Aorta (tissue), 5 donors: Measurements from ENCODE around the gene ZNF264. TPM values are rescaled to one million over a fixed set of nuclear protein-coding genes. Genes with fewer than 3 reads are reported as not detected.
"Not testable (repeated sequence)": the region's sequence is repeated elsewhere in the genome, so short reads cannot be mapped to it uniquely, and the experiment has no call there.

ENCODE experiments used
- ATAC-seq: fragments of 200-7000 bp; cut with Tn5 transposase; one replicate; pipeline ENCODE4 v1.9.1; 2022; ENCODE audit warnings: moderate library complexity; ENCODE audit not compliant: low FRiP score
- DNase-seq, 2 donors: peaks; one replicate each; pipeline ENCODE4 v3.0.0-alpha.2; 2020
- H3K27ac ChIP-seq, 2 donors: one replicate each; pipeline ENCODE4 v1.5.1; 2013; ENCODE audit warnings: low read length in 2 of 2, mild to moderate bottlenecking in 2 of 2, moderate library complexity in 2 of 2, control low read depth in 1 of 2, inconsistent platforms in 1 of 2, low read depth in 1 of 2
- H3K27me3 ChIP-seq, 2 donors: one replicate each; pipeline ENCODE4 v1.6.1; 2013; ENCODE audit warnings: control low read depth in 1 of 2, low read length in 1 of 2, mild to moderate bottlenecking in 1 of 2, moderate library complexity in 1 of 2; ENCODE audit not compliant: insufficient read depth in 2 of 2, control insufficient read depth in 1 of 2
- H3K36me3 ChIP-seq, 2 donors: one replicate each; pipeline ENCODE4 v1.6.1; 2013; ENCODE audit warnings: control low read depth in 1 of 2, low read length in 1 of 2, mild to moderate bottlenecking in 1 of 2; ENCODE audit not compliant: insufficient read depth in 2 of 2, control insufficient read depth in 1 of 2
- H3K4me1 ChIP-seq, 2 donors: one replicate each; pipeline ENCODE4 v1.6.1; 2013; ENCODE audit warnings: low read length in 2 of 2, control low read depth in 1 of 2, mild to moderate bottlenecking in 1 of 2, moderate library complexity in 1 of 2; ENCODE audit not compliant: insufficient read depth in 2 of 2, control insufficient read depth in 1 of 2
- H3K4me3 ChIP-seq, 2 donors: one replicate each; pipeline ENCODE4 v1.5.1; 2013; ENCODE audit warnings: low read length in 2 of 2, control low read depth in 1 of 2, mild to moderate bottlenecking in 1 of 2
- H3K9me3 ChIP-seq: one replicate; pipeline ENCODE4 v1.6.1; 2013; ENCODE audit warnings: mild to moderate bottlenecking, low read length; ENCODE audit not compliant: control insufficient read depth
- WGBS, 2 donors: extraction: QIAGEN DNeasy Blood & Tissue Kit; methylation state at CpG; one replicate each; pipeline ENCODE4 v1.1.7; 2013; 5-methylcytosine and 5-hydroxymethylcytosine counted together
- intact Hi-C, 2 donors: fragments of 100-400 bp; cut with DNase I; formaldehyde crosslinking; loops; one replicate each; pipeline versions ENCODE4 v1.14.2 to v1.15.0; 2022
- polyA plus RNA-seq, 2 donors: library from polyadenylated mRNA; stranded (reverse); fragments of 200-250 nt; gene quantifications; one replicate each; pipeline ENCODE4 v1.2.3, GENCODE V29; 2013
- total RNA-seq, 2 donors: library from RNA; stranded (reverse); fragmentation: NEBNext Ultra II Directional; extraction: Animal tissue kit (Norgen Biotek cat#: 25700); gene quantifications; one replicate each; pipeline ENCODE4 v1.2.1, GENCODE V29; 2021
- donor health status: healthy with polysubstance abuse.
- donor health status: Bipolar disorder and iron deficiency.
- donor health status: DM: no; HTN: no; CAD: no.
- donor health status: DM: no; HTN: no; CAD: no.
- donor health status: DM: yes; HTN: yes; CAD: no.

The ZNF264 gene
- total and polyA plus RNA-seq, 4 donors, result 1.6 to 48.8 (median 25.5) TPM

- DNase-seq, result no peak
- no peak for ATAC-seq
- H3K27me3 ChIP-seq, result no peaks in the 10 kb centered on the region
- no peak overlapping the region for H3K4me3 ChIP-seq
- intact Hi-C loops, result no loop called here
- peaks cover 49% of the 10 kb centered on the region in 2 donors for H3K36me3 ChIP-seq
- no peaks in the 10 kb centered on the region for H3K4me1 ChIP-seq
- 65 to 87% methylated on average over 1 of the region's 1 CpG for WGBS, 2 donors
- H3K27ac ChIP-seq, result no peak overlapping the region
- peaks cover 31% of the 10 kb centered on the region for H3K9me3 ChIP-seq
Observed at GRCh38 chr19:57249329-57249728, 58.0 kb downstream of the ZNF264 start.

GRCh38 chr19:57253767-57254166 is 62.5 kb downstream of the ZNF264 start:
- DNase-seq, intact Hi-C loops, H3K27ac ChIP-seq, H3K27me3 ChIP-seq, H3K4me1 ChIP-seq, ATAC-seq, H3K4me3 ChIP-seq: not testable (repeated sequence)
- peaks cover 26% of the 10 kb centered on the region for H3K9me3 ChIP-seq
- peaks cover 31 to 39% of the 10 kb centered on the region in 2 donors for H3K36me3 ChIP-seq
- WGBS, 2 donors, result 96 to 97% methylated on average over 11 of the region's 11 CpGs

- Histone ChIP-seq H3K4me3 (no peak overlapping the region), H3K9me3 (peaks cover 16% of the 10 kb centered on the region), H3K27me3 (no peaks in the 10 kb centered on the region), H3K4me1 (no peaks in the 10 kb centered on the region), H3K27ac (no peak overlapping the region), H3K36me3 (peaks cover 6 to 12% of the 10 kb centered on the region in 2 donors)
- no peak for ATAC-seq
- intact Hi-C loops, result no loop called here
- no peak for DNase-seq
- WGBS, 2 donors, result 91 to 92% methylated on average over 3 of the region's 3 CpGs
Observed at GRCh38 chr19:57262044-57262443, 70.7 kb downstream of the ZNF264 start.

- H3K36me3 ChIP-seq, result peaks cover 6 to 12% of the 10 kb centered on the region in 2 donors
Observed at GRCh38 chr19:57263244-57263741, 72.0 kb downstream of the ZNF264 start.

GRCh38 chr19:57267291-57267690 is 76.0 kb downstream of the ZNF264 start:
- H3K27me3 ChIP-seq, result no peaks in the 10 kb centered on the region
- H3K4me1 ChIP-seq, result no peaks in the 10 kb centered on the region
- DNase-seq (no peak), ATAC-seq (no peak)
- H3K9me3 ChIP-seq, result peaks cover 16% of the 10 kb centered on the region
- H3K27ac ChIP-seq, result no peak overlapping the region
- H3K4me3 ChIP-seq, result no peak overlapping the region
- WGBS, 2 donors, result 74 to 76% methylated on average over 3 of the region's 3 CpGs
- intact Hi-C loops, result no loop called here
- H3K36me3 ChIP-seq, result peaks cover 0 to 2% of the 10 kb centered on the region in 2 donors

More at GRCh38 chr19:57263244-57263741, 72.0 kb downstream of the ZNF264 start:
- peaks cover 20% of the 10 kb centered on the region for H3K9me3 ChIP-seq
- no peak for DNase-seq
- intact Hi-C loops, result no loop called here
- H3K27ac ChIP-seq, result no peak overlapping the region
- 90 to 94% methylated on average over 1 of the region's 1 CpG for WGBS, 2 donors
- H3K27me3 ChIP-seq, result no peaks in the 10 kb centered on the region
- no peaks in the 10 kb centered on the region for H3K4me1 ChIP-seq
- no peak overlapping the region for H3K4me3 ChIP-seq
- ATAC-seq, result no peak

- H3K9me3 ChIP-seq, result peaks cover 6% of the 10 kb centered on the region
- no peak for ATAC-seq
- no peak for DNase-seq
- H3K36me3 ChIP-seq, result peaks cover 0 to 2% of the 10 kb centered on the region in 2 donors
- H3K4me1 ChIP-seq, result no peaks in the 10 kb centered on the region
- no peak overlapping the region for H3K27ac ChIP-seq
- intact Hi-C loops, result no loop called here
- 84 to 86% methylated on average over 4 of the region's 4 CpGs for WGBS, 2 donors
- H3K4me3 ChIP-seq, result no peak overlapping the region
- H3K27me3 ChIP-seq, result no peaks in the 10 kb centered on the region
Observed at GRCh38 chr19:57269515-57270250, 78.4 kb downstream of the ZNF264 start.

GRCh38 chr19:57271280-57271679 is 80.0 kb downstream of the ZNF264 start:
- Histone ChIP-seq H3K36me3 (peaks cover 0 to 2% of the 10 kb centered on the region in 2 donors), H3K27me3 (no peaks in the 10 kb centered on the region), H3K4me3 (no peak overlapping the region), H3K9me3 (peaks cover 6% of the 10 kb centered on the region), H3K27ac (no peak overlapping the region), H3K4me1 (no peaks in the 10 kb centered on the region)
- intact Hi-C loops, result no loop called here
- no peak for DNase-seq
- no peak for ATAC-seq
- WGBS, 2 donors, result 96 to 97% methylated on average over 8 of the region's 8 CpGs
